Lower lobe of right lung (tissue), 2 donors: ENCODE data around the gene AGFG1. TPM values are rescaled to one million over a fixed set of nuclear protein-coding genes. Genes with fewer than 3 reads are reported as not detected.
A peak's percentile ranks its signal among the peaks of the same experiment; 100 is the strongest.

Experiments
- ATAC-seq, 2 donors: fragments of 200-7000 bp; cut with Tn5 transposase; one replicate each; pipeline ENCODE4 v1.9.1; 2020 to 2022; ENCODE audit warnings: mild to moderate bottlenecking in 2 of 2, moderate library complexity in 2 of 2
- DNase-seq: peaks from one replicate; pipeline ENCODE4 v3.0.0-alpha.2; 2020
- H3K27ac ChIP-seq: fragments of 200-600 bp; one replicate; pipeline ENCODE4 v1.8.0; 2022
- H3K27me3 ChIP-seq: fragments of 200-600 bp; one replicate; pipeline ENCODE4 v1.8.0; 2022; ENCODE audit warnings: low read depth
- H3K36me3 ChIP-seq: fragments of 200-600 bp; one replicate; pipeline ENCODE4 v1.8.0; 2022; ENCODE audit warnings: mild to moderate bottlenecking
- H3K4me1 ChIP-seq: fragments of 200-600 bp; one replicate; pipeline ENCODE4 v1.8.0; 2022
- H3K4me3 ChIP-seq: fragments of 200-600 bp; one replicate; pipeline ENCODE4 v1.8.0; 2022; ENCODE audit warnings: mild to moderate bottlenecking
- H3K9me3 ChIP-seq: fragments of 200-600 bp; one replicate; pipeline ENCODE4 v1.8.0; 2022
- intact Hi-C: fragments of 100-400 bp; cut with DNase I; formaldehyde crosslinking; loops from one replicate; pipeline ENCODE4 v1.11.0; 2022
- long read RNA-seq: library from polyadenylated mRNA; unstranded; transcript quantifications from one replicate; pipeline ENCODE4 v2.0.0, GENCODE V29; 2021
- total RNA-seq: library from RNA; stranded (reverse); fragmentation: NEBNext Ultra II Directional; extraction: Animal tissue kit (Norgen Biotek cat#: 25700); gene quantifications from one replicate; pipeline ENCODE4 v1.2.1, GENCODE V29; 2021
- TF ChIP-seq, protein P1 (sequence below): fragments of 200-600 bp; IDR thresholded peaks from one replicate; pipeline ENCODE4 v1.8.0; 2022; ENCODE audit warnings: antibody characterized with exemption, mild to moderate bottlenecking
- donor health status: DM: no; HTN: yes; CAD: no; lungs with severe emphysema.

Gene AGFG1, protein sequence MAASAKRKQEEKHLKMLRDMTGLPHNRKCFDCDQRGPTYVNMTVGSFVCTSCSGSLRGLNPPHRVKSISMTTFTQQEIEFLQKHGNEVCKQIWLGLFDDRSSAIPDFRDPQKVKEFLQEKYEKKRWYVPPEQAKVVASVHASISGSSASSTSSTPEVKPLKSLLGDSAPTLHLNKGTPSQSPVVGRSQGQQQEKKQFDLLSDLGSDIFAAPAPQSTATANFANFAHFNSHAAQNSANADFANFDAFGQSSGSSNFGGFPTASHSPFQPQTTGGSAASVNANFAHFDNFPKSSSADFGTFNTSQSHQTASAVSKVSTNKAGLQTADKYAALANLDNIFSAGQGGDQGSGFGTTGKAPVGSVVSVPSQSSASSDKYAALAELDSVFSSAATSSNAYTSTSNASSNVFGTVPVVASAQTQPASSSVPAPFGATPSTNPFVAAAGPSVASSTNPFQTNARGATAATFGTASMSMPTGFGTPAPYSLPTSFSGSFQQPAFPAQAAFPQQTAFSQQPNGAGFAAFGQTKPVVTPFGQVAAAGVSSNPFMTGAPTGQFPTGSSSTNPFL
- total RNA-seq, result 100 TPM
- long read RNA-seq, full-length matches to known transcripts, result 94 of 117 reads
- long read RNA-seq, partial matches to known transcripts, result 14 of 117 reads
- long read RNA-seq, other reads (novel, unspliced or antisense), result 9 of 117 reads

DNA sequence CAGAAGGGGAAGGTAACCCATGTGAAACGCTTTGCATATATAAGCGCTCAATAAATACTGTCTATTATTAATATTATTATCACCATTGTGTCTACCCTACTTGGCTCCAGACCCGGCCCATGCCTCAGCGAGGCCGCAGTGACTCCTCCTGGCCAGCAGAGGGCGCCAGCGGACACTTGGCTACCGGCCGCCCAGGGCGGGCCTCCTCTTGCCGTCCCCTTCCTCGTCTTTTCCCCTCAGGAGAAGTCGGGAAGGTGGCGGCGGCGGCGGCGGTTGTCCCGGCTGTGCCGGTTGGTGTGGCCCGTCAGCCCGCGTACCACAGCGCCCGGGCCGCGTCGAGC is at the start of gene AGFG1:
TSS of gene AGFG1 (plus strand) at position 233 of the 341 bp plus-strand sequence. CDS start 266 bp downstream, outside the sequence.
- peak; percentile 92 for DNase-seq
- peaks cover 32% of the 10 kb centered on the region for H3K4me1 ChIP-seq
- H3K27ac ChIP-seq, result peak within 1 kb of the TSS; percentile 92
- intact Hi-C loops, result no loop called here
- peak; percentile 88 to 97 for ATAC-seq
- peak within 1 kb of the TSS; percentile 91 for H3K4me3 ChIP-seq
- H3K9me3 ChIP-seq, result no peaks in the 10 kb centered on the region
- no peaks in the 10 kb centered on the region for H3K36me3 ChIP-seq
- H3K27me3 ChIP-seq, result no peaks in the 10 kb centered on the region
- TF ChIP-seq, protein P1, sequence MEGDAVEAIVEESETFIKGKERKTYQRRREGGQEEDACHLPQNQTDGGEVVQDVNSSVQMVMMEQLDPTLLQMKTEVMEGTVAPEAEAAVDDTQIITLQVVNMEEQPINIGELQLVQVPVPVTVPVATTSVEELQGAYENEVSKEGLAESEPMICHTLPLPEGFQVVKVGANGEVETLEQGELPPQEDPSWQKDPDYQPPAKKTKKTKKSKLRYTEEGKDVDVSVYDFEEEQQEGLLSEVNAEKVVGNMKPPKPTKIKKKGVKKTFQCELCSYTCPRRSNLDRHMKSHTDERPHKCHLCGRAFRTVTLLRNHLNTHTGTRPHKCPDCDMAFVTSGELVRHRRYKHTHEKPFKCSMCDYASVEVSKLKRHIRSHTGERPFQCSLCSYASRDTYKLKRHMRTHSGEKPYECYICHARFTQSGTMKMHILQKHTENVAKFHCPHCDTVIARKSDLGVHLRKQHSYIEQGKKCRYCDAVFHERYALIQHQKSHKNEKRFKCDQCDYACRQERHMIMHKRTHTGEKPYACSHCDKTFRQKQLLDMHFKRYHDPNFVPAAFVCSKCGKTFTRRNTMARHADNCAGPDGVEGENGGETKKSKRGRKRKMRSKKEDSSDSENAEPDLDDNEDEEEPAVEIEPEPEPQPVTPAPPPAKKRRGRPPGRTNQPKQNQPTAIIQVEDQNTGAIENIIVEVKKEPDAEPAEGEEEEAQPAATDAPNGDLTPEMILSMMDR, result peak; percentile 100

DNA sequence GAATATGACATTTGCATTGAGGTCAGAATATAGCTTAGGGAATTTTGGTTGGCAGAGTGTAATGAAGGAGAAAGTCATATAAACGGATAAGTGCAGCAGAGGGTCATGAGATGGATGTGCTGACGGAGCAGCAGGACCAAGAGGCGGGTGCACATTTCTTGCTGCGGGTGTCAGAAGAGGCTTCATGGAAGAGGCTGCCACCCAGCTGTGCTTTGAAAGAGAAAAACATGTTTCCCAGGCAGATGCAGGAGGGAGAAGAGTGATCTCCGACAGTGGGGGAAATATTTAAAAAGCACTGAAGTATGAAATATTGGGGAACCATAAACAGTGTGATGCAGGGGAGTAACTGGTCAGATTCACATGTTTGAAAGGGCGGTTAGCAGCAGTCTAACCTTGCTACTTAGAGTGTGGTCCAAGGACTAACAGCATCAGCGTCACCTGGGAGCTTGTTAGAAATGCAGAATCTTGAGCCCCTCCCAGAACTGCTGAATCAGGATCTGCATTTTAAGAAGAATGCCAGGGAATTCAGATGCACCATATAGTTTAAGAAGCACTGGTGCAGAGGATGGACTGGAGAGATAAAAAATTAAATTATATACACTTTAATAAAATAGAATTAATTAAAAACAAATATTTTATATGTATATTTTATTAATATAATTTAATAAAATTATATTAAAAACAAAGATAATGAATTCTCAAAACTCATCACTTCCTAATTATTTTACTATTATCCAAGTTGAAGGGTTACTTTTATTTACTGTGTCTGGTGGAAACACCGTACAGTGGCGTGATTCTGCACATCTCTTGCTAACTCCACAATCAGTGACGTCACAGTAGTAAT is 48.1 kb upstream of the AGFG1 start:
- no peak for DNase-seq
- intact Hi-C loops, result no loop called here
- Histone ChIP-seq H3K27ac (no peak overlapping the region), H3K27me3 (no peaks in the 10 kb centered on the region), H3K36me3 (no peaks in the 10 kb centered on the region), H3K9me3 (no peaks in the 10 kb centered on the region), H3K4me1 (no peaks in the 10 kb centered on the region), H3K4me3 (no peak overlapping the region)
- TF ChIP-seq, protein P1, result no peak
- no peak for ATAC-seq

DNA sequence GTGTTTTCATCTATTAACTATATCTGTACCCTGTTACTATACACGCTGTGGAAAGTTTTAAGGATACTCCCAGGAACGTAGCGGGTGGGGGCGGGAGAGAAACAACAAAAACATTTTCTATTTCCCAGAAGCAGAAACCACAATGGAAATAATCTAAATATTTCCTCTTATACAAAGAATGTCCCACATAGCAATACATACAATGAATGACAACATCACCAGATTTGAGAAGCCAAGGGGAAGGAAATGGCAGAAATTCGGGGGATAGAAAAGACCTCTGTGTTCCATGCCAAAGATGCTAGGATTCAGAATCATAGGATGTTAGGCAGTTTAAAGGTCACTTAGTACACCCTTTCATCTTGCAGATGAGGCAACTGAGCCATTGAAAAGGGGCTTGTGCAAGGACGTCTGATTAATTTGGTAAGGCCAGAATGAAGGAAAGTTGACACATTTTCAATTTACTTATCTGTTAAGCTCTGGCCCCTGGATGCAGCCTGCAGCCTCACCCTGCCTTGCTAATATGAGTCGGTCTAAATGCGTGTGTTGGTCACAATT is 43.1 kb upstream of the AGFG1 start:
- no peaks in the 10 kb centered on the region for H3K36me3 ChIP-seq
- intact Hi-C loops, result no loop called here
- ATAC-seq, result peak; percentile 51 to 66
- H3K9me3 ChIP-seq, result peaks cover 14% of the 10 kb centered on the region
- no peaks in the 10 kb centered on the region for H3K4me1 ChIP-seq
- DNase-seq, result no peak
- no peak overlapping the region for H3K27ac ChIP-seq
- no peak overlapping the region for H3K4me3 ChIP-seq
- TF ChIP-seq, protein P1, result no peak
- no peaks in the 10 kb centered on the region for H3K27me3 ChIP-seq

DNA sequence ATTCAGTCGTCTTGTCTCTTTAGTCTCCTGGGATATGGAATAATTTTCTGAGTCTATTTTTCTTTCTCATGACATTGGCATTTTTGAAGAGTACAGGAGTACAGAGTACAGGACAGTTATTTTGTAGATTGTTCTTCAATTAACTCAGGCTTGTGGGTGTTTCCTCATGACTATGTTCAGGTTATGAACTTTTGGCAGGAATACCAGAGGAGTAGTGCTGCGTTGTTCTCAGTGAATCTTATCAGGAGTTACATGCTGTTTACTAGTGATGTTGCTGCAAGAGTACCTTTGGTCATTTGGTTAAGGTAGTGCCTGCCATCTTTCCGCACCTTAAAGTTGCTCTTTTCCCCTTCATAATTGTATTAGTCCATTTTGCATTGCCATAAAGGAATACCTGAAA is 41.3 kb upstream of the AGFG1 start:
- H3K27me3 ChIP-seq, result no peaks in the 10 kb centered on the region
- intact Hi-C loops, result no loop called here
- DNase-seq (no peak), ATAC-seq (no peak)
- no peaks in the 10 kb centered on the region for H3K36me3 ChIP-seq
- no peak overlapping the region for H3K4me3 ChIP-seq
- no peak overlapping the region for H3K27ac ChIP-seq
- no peaks in the 10 kb centered on the region for H3K4me1 ChIP-seq
- H3K9me3 ChIP-seq, result peaks cover 14% of the 10 kb centered on the region
- TF ChIP-seq, protein P1, result no peak

DNA sequence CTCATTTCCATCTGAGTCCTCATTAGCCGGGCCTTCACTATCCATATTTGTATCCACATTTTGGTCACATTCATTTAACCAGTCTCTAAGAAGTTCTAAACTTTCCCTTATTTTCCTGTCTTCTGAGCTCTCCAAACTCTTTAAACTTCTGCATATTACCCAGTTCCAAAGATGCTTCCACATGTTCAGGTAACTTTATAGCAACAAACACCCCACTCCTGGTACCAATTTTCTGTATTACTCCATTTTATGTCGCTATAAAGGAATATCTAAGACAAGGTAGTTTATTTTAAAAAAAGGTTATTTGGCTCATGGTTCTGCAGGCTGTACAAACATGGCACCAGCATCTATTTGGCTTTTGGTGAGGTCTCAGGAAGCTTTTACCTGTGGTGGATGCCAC is 38.8 kb upstream of the AGFG1 start:
- intact Hi-C loops, result no loop called here

More for the DNA sequence above, 38.8 kb upstream of the AGFG1 start:
- TF ChIP-seq, protein P1, result no peak
- DNase-seq (no peak), ATAC-seq (no peak)
- Histone ChIP-seq H3K4me3 (no peak overlapping the region), H3K36me3 (no peaks in the 10 kb centered on the region), H3K9me3 (peaks cover 14% of the 10 kb centered on the region), H3K27me3 (no peaks in the 10 kb centered on the region), H3K4me1 (no peaks in the 10 kb centered on the region), H3K27ac (no peak overlapping the region)
